CD14-positive monocyte (primary cell): ENCODE data around the gene SMYD3. TPM values are rescaled to one million over a fixed set of nuclear protein-coding genes. Genes with fewer than 3 reads are reported as not detected.

Experiments used
- DNase-seq, 3 donors: peaks; one replicate each; pipeline ENCODE4 v3.0.0-alpha.2; 2011 to 2022
- H2AFZ ChIP-seq: 2 replicates; pipeline ENCODE4 v1.6.0; 2012; ENCODE audit warnings: mild to moderate bottlenecking, low read depth, low read length, inconsistent platforms; ENCODE audit not compliant: insufficient read depth, poor library complexity, severe bottlenecking
- H3K27ac ChIP-seq, 2 donors: 1 replicate in 1 of 2; 2 replicates in 1 of 2; pipeline ENCODE4 v1.5.1; 2012 to 2013; ENCODE audit warnings: low read length in 2 of 2, control low read depth in 1 of 2, inconsistent platforms in 1 of 2, low read depth in 1 of 2, mild to moderate bottlenecking in 1 of 2
- H3K27me3 ChIP-seq, 2 donors: one replicate each; pipeline versions ENCODE4 v1.6.0 to v1.6.1; 2011 to 2013; ENCODE audit warnings: low read length in 2 of 2; ENCODE audit not compliant: control insufficient read depth in 2 of 2, insufficient read depth in 2 of 2
- H3K36me3 ChIP-seq, 2 donors: replicated peaks in 1 of 2; 1 replicate in 1 of 2; 2 replicates in 1 of 2; pipeline versions ENCODE4 v1.5.1 to v1.6.1; 2012 to 2013; ENCODE audit warnings: low read length in 2 of 2, control low read depth in 1 of 2, inconsistent platforms in 1 of 2, mild to moderate bottlenecking in 1 of 2; ENCODE audit not compliant: insufficient read depth in 2 of 2, control insufficient read depth in 1 of 2
- H3K4me1 ChIP-seq, 2 donors: 1 replicate in 1 of 2; 2 replicates in 1 of 2; pipeline versions ENCODE4 v1.5.1 to v1.6.1; 2012 to 2013; ENCODE audit warnings: low read length in 2 of 2, control low read depth in 1 of 2, inconsistent platforms in 1 of 2, mild to moderate bottlenecking in 1 of 2, moderate library complexity in 1 of 2; ENCODE audit not compliant: insufficient read depth in 2 of 2, control insufficient read depth in 1 of 2
- H3K4me2 ChIP-seq: replicated peaks from 2 replicates; pipeline ENCODE3; 2012; ENCODE audit warnings: low read length, moderate library complexity, mild to moderate bottlenecking; ENCODE audit not compliant: poor library complexity, severe bottlenecking; ENCODE audit errors: extremely low read depth
- H3K4me3 ChIP-seq, 3 experiments: fragments of 200-600 bp in 1 of 3; sonication (generic) in 1 of 3; replicated peaks in 1 of 3; 1 replicate in 2 of 3; 2 replicates in 1 of 3; pipeline ENCODE4 v1.5.1; 2011 to 2013; ENCODE audit warnings: low read length in 3 of 3, mild to moderate bottlenecking in 3 of 3, control low read depth in 2 of 3, low read depth in 2 of 3, inconsistent platforms in 1 of 3, moderate library complexity in 1 of 3
- H3K79me2 ChIP-seq: 2 replicates; pipeline ENCODE4 v1.6.0; 2012; ENCODE audit warnings: mild to moderate bottlenecking, control low read depth, inconsistent platforms, low read length, moderate library complexity; ENCODE audit not compliant: insufficient read depth
- H3K9ac ChIP-seq: 2 replicates; pipeline ENCODE4 v1.6.0; 2017; ENCODE audit warnings: low read length, mild to moderate bottlenecking; ENCODE audit not compliant: insufficient read depth, poor library complexity, severe bottlenecking
- H3K9me3 ChIP-seq, 2 donors: replicated peaks in 1 of 2; 1 replicate in 1 of 2; 2 replicates in 1 of 2; pipeline versions ENCODE4 v1.5.1 to v1.6.1; 2012 to 2013; ENCODE audit warnings: low read length in 2 of 2, control low read depth in 1 of 2; ENCODE audit not compliant: control insufficient read depth in 1 of 2, insufficient read depth in 1 of 2
- H4K20me1 ChIP-seq: 2 replicates; pipeline ENCODE4 v1.6.0; 2012; ENCODE audit warnings: mild to moderate bottlenecking, low read length, control low read depth, moderate library complexity; ENCODE audit not compliant: insufficient read depth
- H3K27ac Mint-ChIP-seq, 7 donors: one replicate each; pipeline ENCODE4 v1.8.0; 2020; ENCODE audit warnings: mild to moderate bottlenecking in 7 of 7, mixed read lengths in 7 of 7, moderate library complexity in 6 of 7, inconsistent platforms in 2 of 7
- H3K27me3 Mint-ChIP-seq, 3 donors: one replicate each; pipeline ENCODE4 v1.8.0; 2021 to 2022; ENCODE audit warnings: low read depth in 3 of 3, mild to moderate bottlenecking in 3 of 3, mixed read lengths in 3 of 3, moderate library complexity in 3 of 3, inconsistent platforms in 1 of 3
- H3K36me3 Mint-ChIP-seq, 2 donors: one replicate each; pipeline ENCODE4 v1.8.0; 2020; ENCODE audit warnings: mixed read lengths in 2 of 2, inconsistent platforms in 1 of 2, mild to moderate bottlenecking in 1 of 2
- H3K4me1 Mint-ChIP-seq: one replicate; pipeline ENCODE4 v1.8.0; 2020; ENCODE audit warnings: mild to moderate bottlenecking, mixed read lengths
- H3K4me3 Mint-ChIP-seq, 2 donors: one replicate each; pipeline ENCODE4 v1.8.0; 2020; ENCODE audit warnings: mild to moderate bottlenecking in 2 of 2, mixed read lengths in 2 of 2, moderate library complexity in 1 of 2
- H3K9me3 Mint-ChIP-seq, 7 donors: one replicate each; pipeline ENCODE4 v1.8.0; 2020 to 2022; ENCODE audit warnings: mixed read lengths in 7 of 7, mild to moderate bottlenecking in 6 of 7, moderate library complexity in 6 of 7, inconsistent platforms in 2 of 7
- CTCF ChIP-seq: fragments of 200-600 bp; IDR thresholded peaks from one replicate; pipeline ENCODE4 v1.8.0; 2022; ENCODE audit warnings: antibody characterized with exemption, mild to moderate bottlenecking
- WGBS: methylation state at CpG from one replicate; pipeline ENCODE4 v1.1.5; 2013; ENCODE audit warnings: missing lambda C conversion rate; ENCODE audit not compliant: insufficient coverage; 5-methylcytosine and 5-hydroxymethylcytosine counted together
- intact Hi-C, 2 donors: fragments of 100-400 bp; cut with micrococcal nuclease; formaldehyde crosslinking; loops; one replicate each; pipeline versions ENCODE4 v1.15.0 to v1.15.1; 2023
- polyA plus RNA-seq, 3 donors: library from polyadenylated mRNA; depleted of rRNA in 1 of 3; unstranded in 2 of 3; stranded (reverse) in 1 of 3; fragments of 300-500 nt in 2 of 3; fragments of >200 nt in 1 of 3; fragmentation: Illumina TruSeq in 2 of 3; gene quantifications; 1 replicate in 2 of 3; 2 replicates in 1 of 3; pipeline ENCODE4 v1.2.3, GENCODE V29; 2012 to 2021

SMYD3 gene
- polyA plus RNA-seq, 3 donors: 2.7 to 8.4 (median 4.0) TPM

- TF ChIP-seq CTCF: no peak
- H3K36me3 Mint-ChIP-seq: no peaks in the 10 kb centered on the region
- Histone ChIP-seq H3K27me3 (no peaks in the 10 kb centered on the region), H3K79me2 (no peaks in the 10 kb centered on the region), H3K4me1 (no peaks in the 10 kb centered on the region), H3K27ac (no peak overlapping the region), H3K9ac (no peak overlapping the region), H3K36me3 (no peaks in the 10 kb centered on the region), H3K9me3 (no peaks in the 10 kb centered on the region), H4K20me1 (no peaks in the 10 kb centered on the region), H2AFZ (no peak overlapping the region), H3K4me3 (no peak overlapping the region), H3K4me2 (no peak overlapping the region)
- peaks cover 0 to 3% (median 0%) of the 10 kb centered on the region in 7 donors for H3K9me3 Mint-ChIP-seq
- 93% methylated on average over 7 of the region's 10 CpGs for WGBS
- H3K27ac Mint-ChIP-seq: no peak overlapping the region
- no peak for DNase-seq
- peaks cover 3% of the 10 kb centered on the region for H3K4me1 Mint-ChIP-seq
- intact Hi-C loops: no loop called here
- H3K27me3 Mint-ChIP-seq: no peaks in the 10 kb centered on the region
- no peak overlapping the region for H3K4me3 Mint-ChIP-seq
These were observed 319.2 kb downstream of the SMYD3 start for GRCh38 chr1:246187834-246188372.

- H3K36me3 Mint-ChIP-seq: peaks cover 0 to 3% of the 10 kb centered on the region in 2 donors
- H3K9me3 ChIP-seq: no peaks in the 10 kb centered on the region
- intact Hi-C loops: no loop called here
- H4K20me1 ChIP-seq: no peaks in the 10 kb centered on the region
- no CpG with 5 or more reads among the region's 1 CpG for WGBS
- peaks cover 21% of the 10 kb centered on the region for H3K4me1 Mint-ChIP-seq
- no peak overlapping the region for H3K27ac Mint-ChIP-seq
- H3K27me3 ChIP-seq: no peaks in the 10 kb centered on the region
- DNase-seq: no peak
- no peaks in the 10 kb centered on the region for H3K9me3 Mint-ChIP-seq
- H3K4me2 ChIP-seq: no peak overlapping the region
- no peak overlapping the region for H3K9ac ChIP-seq
- no peaks in the 10 kb centered on the region for H3K36me3 ChIP-seq
- no peak overlapping the region for H3K4me3 ChIP-seq
- H3K4me3 Mint-ChIP-seq: no peak overlapping the region
- H3K27ac ChIP-seq: no peak overlapping the region
- no peak overlapping the region for H2AFZ ChIP-seq
- no peak for TF ChIP-seq CTCF
- H3K79me2 ChIP-seq: no peaks in the 10 kb centered on the region
- H3K27me3 Mint-ChIP-seq: no peaks in the 10 kb centered on the region
- peaks cover 14 to 18% of the 10 kb centered on the region in 2 donors for H3K4me1 ChIP-seq
These were observed 322.6 kb downstream of the SMYD3 start for GRCh38 chr1:246184503-246184902.
